ENCODE measurements around the gene RSKR. TPM values are rescaled to one million over a fixed set of nuclear protein-coding genes. Genes with fewer than 3 reads are reported as not detected.
A peak's percentile ranks its signal among the peaks of the same experiment; 100 is the strongest.

Gene RSKR
- total and polyA plus RNA-seq, 9 of the 15 experiments (the other 6 are each of a cell fraction or from before 2014, with no cell fraction given) = 1.4 to 42.3 (median 16.2) TPM

- TF ChIP-seq MAZ (CRISPR knock-in tag; conservative IDR thresholded peaks at IDR 0.05 in 1 of 2, IDR thresholded peaks at IDR 0.05 in 1 of 2) (peak; percentile 87 to 96), E2F3 (CRISPR knock-in tag; IDR thresholded peaks at IDR 0.05) (peak; percentile 5; the same call in 1 of the 2 replicates), RCOR1 (IDR thresholded peaks at IDR 0.05; ENCODE audit: borderline replicate concordance in 1 of 2, low read depth in 2 of 2, low read length in 2 of 2) (peak in 1 of 2 experiments; percentile 63; a peak in 2 of 4 replicates), CREB3L1 (IDR thresholded peaks at IDR 0.05; ENCODE audit: borderline replicate concordance, low read depth) (peak; percentile 64; the same call in 1 of the 2 replicates), CREB1 (IDR thresholded peaks at IDR 0.05) (peak; percentile 89), CREB1 (CRISPR knock-in tag; IDR thresholded peaks at IDR 0.05) (peak; percentile 91), POLR2A (conservative IDR thresholded peaks at IDR 0.05) (peak; percentile 89), HOMEZ (CRISPR knock-in tag; IDR thresholded peaks at IDR 0.05) (no peak), ZNF668 (CRISPR knock-in tag; IDR thresholded peaks at IDR 0.05) (no peak), ETV1 (tag; conservative IDR thresholded peaks at IDR 0.05; ENCODE audit: low read depth) (peak; percentile 57; the same call in 1 of the 2 replicates), OTX1 (CRISPR knock-in tag; IDR thresholded peaks at IDR 0.05) (0 out of 2 replicates have a peak, but pooled peaks have one; percentile 48), ARID1B (IDR thresholded peaks at IDR 0.05) (peak; percentile 45), E2F6 (IDR thresholded peaks at IDR 0.05; ENCODE audit: borderline replicate concordance in 1 of 2, extremely low read depth in 1 of 2, insufficient read depth in 1 of 2, insufficient read length in 1 of 2, low read depth in 1 of 2, low read length in 1 of 2, poor library complexity in 1 of 2, severe bottlenecking in 1 of 2) (peak; percentile 79 to 82), PRMT5 (CRISPR knock-in tag; IDR thresholded peaks at IDR 0.05) (no peak), THAP7 (CRISPR knock-in tag; IDR thresholded peaks at IDR 0.05) (peak; percentile 51; the same call in 1 of the 2 replicates), VEZF1 (CRISPR knock-in tag; IDR thresholded peaks at IDR 0.05) (peak; percentile 94), UBTF (IDR thresholded peaks at IDR 0.05; ENCODE audit: borderline replicate concordance in 1 of 2, low read depth in 2 of 2, low read length in 2 of 2) (peak; percentile 69 to 89; a peak in 3 of 4 replicates)
Measured at GRCh38 chr17:28644787-28645575, 31.0 kb upstream of the RSKR start, which contains the start of gene BLTP2 (continued).

Data from K562 (cell line).